Femur (tissue), 1 donor: ENCODE data around the gene ULBP1.
"Not testable (repeated sequence)": the region's sequence is repeated elsewhere in the genome, so short reads cannot be mapped to it uniquely, and the experiment has no call there.

Experiments used
- DNase-seq: peaks from one replicate; pipeline ENCODE4 v3.0.0-alpha.2; 2017

Gene ULBP1

GRCh38 chr6:149953934-149954327, 9.8 kb upstream of the ULBP1 start:
- DNase-seq = not testable (repeated sequence)

GRCh38 chr6:149954328-149954983, 9.3 kb upstream of the ULBP1 start:
- DNase-seq = peak; percentile 3

GRCh38 chr6:149954984-149955653, 8.6 kb upstream of the ULBP1 start:
- DNase-seq = peak; percentile 10

- not testable (repeated sequence) for DNase-seq
Observed at GRCh38 chr6:149955654-149956317, 8.0 kb upstream of the ULBP1 start.

- peak; percentile 8 for DNase-seq
Observed at GRCh38 chr6:149958124-149958523, 5.6 kb upstream of the ULBP1 start.

- not testable (repeated sequence) for DNase-seq
Observed at GRCh38 chr6:149959806-149960205, 3.9 kb upstream of the ULBP1 start.

GRCh38 chr6:149960488-149960887, 3.3 kb upstream of the ULBP1 start:
- peak; percentile 6 for DNase-seq

- DNase-seq = peak; percentile 12
Observed at GRCh38 chr6:149961728-149962425, 1.9 kb upstream of the ULBP1 start.

GRCh38 chr6:149962461-149963211, 1.1 kb upstream of the ULBP1 start:
- DNase-seq = peak; percentile 25

GRCh38 chr6:149963212-149963461, 606 bp upstream of the ULBP1 start:
- DNase-seq = peak; percentile 29

- DNase-seq = peak; percentile 39
Observed at GRCh38 chr6:149964308-149965193, 808 bp downstream of the ULBP1 start.

- peak; percentile 44 for DNase-seq
Observed at GRCh38 chr6:149965194-149966020, 1.7 kb downstream of the ULBP1 start.

GRCh38 chr6:149966319-149966718, 2.6 kb downstream of the ULBP1 start:
- peak; percentile 9 for DNase-seq

GRCh38 chr6:149967591-149967990, 3.8 kb downstream of the ULBP1 start:
- no peak for DNase-seq

- DNase-seq = peak; percentile 5
Observed at GRCh38 chr6:149967999-149968398, 4.3 kb downstream of the ULBP1 start.

- DNase-seq = not testable (repeated sequence)
Observed at GRCh38 chr6:149968909-149969308, 5.2 kb downstream of the ULBP1 start.

- peak; percentile 3 for DNase-seq
Observed at GRCh38 chr6:149969635-149970034, 5.9 kb downstream of the ULBP1 start.

GRCh38 chr6:149974394-149974793, 10.7 kb downstream of the ULBP1 start:
- DNase-seq = not testable (repeated sequence)

GRCh38 chr6:149974825-149975224, 11.1 kb downstream of the ULBP1 start:
- no peak for DNase-seq

GRCh38 chr6:149975400-149975799, 11.7 kb downstream of the ULBP1 start:
- no peak for DNase-seq

- DNase-seq = no peak
Observed at GRCh38 chr6:149977221-149977620, 13.5 kb downstream of the ULBP1 start.
